ENCODE data around the gene TCP10L. TPM values are rescaled to one million over a fixed set of nuclear protein-coding genes. Genes with fewer than 3 reads are reported as not detected.

Gene TCP10L
- total and polyA plus RNA-seq, 10 of the 15 experiments (the other 5 are each of a cell fraction or from before 2014, with no cell fraction given), result 0.11 to 0.45 (median 0.19) TPM; not detected in 3

- TF ChIP-seq E4F1 (IDR thresholded peaks at IDR 0.05; ENCODE audit: borderline replicate concordance, partially characterized antibody) (no peak), BHLHE40 (IDR thresholded peaks at IDR 0.05; ENCODE audit: borderline replicate concordance in 1 of 2, low read depth in 2 of 2, low read length in 1 of 2) (no peak), ZNF274 (IDR thresholded peaks at IDR 0.05; ENCODE audit: insufficient read depth, insufficient read length) (no peak), ZBED1 (IDR thresholded peaks at IDR 0.05; ENCODE audit: borderline replicate concordance) (no peak), RFX5 (IDR thresholded peaks at IDR 0.05; ENCODE audit: low read depth, low read length) (no peak), TCF12 (IDR thresholded peaks at IDR 0.05; ENCODE audit: low read depth, low read length) (no peak), MAX (IDR thresholded peaks at IDR 0.05; ENCODE audit: low read depth, low read length) (no peak)
- TF ChIP-seq, protein P1, sequence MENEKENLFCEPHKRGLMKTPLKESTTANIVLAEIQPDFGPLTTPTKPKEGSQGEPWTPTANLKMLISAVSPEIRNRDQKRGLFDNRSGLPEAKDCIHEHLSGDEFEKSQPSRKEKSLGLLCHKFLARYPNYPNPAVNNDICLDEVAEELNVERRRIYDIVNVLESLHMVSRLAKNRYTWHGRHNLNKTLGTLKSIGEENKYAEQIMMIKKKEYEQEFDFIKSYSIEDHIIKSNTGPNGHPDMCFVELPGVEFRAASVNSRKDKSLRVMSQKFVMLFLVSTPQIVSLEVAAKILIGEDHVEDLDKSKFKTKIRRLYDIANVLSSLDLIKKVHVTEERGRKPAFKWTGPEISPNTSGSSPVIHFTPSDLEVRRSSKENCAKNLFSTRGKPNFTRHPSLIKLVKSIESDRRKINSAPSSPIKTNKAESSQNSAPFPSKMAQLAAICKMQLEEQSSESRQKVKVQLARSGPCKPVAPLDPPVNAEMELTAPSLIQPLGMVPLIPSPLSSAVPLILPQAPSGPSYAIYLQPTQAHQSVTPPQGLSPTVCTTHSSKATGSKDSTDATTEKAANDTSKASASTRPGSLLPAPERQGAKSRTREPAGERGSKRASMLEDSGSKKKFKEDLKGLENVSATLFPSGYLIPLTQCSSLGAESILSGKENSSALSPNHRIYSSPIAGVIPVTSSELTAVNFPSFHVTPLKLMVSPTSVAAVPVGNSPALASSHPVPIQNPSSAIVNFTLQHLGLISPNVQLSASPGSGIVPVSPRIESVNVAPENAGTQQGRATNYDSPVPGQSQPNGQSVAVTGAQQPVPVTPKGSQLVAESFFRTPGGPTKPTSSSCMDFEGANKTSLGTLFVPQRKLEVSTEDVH (IDR thresholded peaks at IDR 0.05; ENCODE audit: low read depth, partially characterized antibody), result no peak
Observed at GRCh38 chr21:32602099-32602498, 16.8 kb upstream of the TCP10L start (continued).
